Measurements from ENCODE around the gene MID1.
"Not testable (repeated sequence)": the region's sequence is repeated elsewhere in the genome, so short reads cannot be mapped to it uniquely, and the experiment has no call there.

MID1 gene

DNA sequence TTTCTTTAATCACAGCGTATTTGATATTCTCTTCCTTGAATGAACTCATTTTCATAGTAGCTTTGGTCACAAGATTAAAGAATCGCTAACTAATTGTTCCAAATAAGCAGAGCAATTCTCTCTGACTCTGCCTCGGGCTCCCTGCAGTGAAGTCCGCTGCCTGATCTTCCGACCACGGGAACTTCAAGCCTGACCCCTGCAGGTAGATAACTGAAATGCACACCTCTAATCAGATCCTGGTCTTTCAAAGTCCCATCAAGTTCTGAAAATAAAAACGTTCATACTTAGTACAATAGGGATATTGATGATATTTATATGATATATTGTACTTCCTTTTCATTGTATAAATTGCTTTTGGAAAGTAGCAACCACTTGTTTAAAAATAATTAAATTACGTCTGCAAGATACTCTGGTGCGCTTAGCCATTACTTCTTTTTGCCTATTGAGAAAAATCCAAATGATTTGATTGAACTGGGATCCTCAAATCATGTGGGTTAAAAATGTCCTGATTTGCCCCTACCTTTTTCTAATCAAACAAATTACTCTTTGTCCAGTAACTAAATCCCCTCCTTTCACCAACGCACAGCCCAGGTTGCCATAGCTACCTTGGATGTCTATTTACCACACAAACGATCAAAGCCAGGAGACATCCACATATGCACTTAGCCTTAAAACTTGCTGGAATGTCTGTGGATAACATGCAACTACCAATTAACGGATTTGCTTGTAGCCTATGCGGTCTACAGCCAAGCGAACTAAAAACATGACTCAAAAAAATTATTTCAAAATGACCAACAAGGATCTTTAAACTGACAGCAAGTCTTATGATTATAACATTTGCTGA lies 4.2 kb downstream of the MID1 start:
- no peak for DNase-seq

DNA sequence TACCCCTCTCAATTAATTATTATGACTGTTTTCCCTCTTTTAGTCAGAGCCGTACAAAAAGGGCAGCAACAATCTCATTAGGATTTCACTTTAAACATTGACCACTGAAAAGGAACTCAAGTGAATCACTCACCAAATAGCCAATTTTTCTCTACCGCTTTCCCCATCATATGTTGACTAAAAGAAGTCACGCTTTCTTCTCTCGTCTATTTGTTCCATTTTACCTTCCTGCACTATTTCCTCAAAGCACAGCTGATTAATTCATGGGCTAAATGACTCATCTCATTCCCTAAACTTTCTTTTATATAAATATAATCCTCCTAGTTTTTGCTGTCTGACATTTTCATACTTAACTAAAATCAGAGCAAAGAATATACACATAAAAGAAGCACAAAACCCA lies 8.2 kb downstream of the MID1 start:
- no peak for DNase-seq

- DNase-seq = no peak
Measured at GRCh38 chrX:10611441-10612090, 8.8 kb downstream of the MID1 start.

GRCh38 chrX:10608099-10608498 lies 12.3 kb downstream of the MID1 start:
- no peak for DNase-seq

GRCh38 chrX:10607233-10607632 lies 13.2 kb downstream of the MID1 start:
- DNase-seq = no peak

- DNase-seq = no peak
Measured at GRCh38 chrX:10603612-10604011, 16.8 kb downstream of the MID1 start.

DNA sequence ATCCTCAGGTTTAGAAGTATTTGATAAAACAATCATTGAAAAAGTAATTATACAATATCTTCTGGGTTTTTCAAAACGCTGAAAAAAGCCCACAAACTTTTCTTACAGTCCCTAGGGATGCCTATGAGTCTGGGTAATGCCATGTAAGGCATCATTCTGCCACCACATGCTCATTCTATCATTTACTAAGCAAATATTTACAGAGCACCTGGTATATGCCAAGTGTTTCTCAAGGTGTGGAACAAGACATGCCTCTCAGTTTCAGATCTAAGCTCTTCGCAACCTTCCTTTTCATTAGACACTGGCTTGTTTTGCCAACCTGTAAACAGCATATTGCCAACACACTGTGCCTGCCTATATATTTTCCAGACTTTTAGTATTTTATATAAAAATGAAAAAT lies 17.7 kb downstream of the MID1 start:
- no peak for DNase-seq

- DNase-seq = no peak
Measured at GRCh38 chrX:10600479-10600878, 19.9 kb downstream of the MID1 start.

GRCh38 chrX:10598540-10598939 lies 21.8 kb downstream of the MID1 start:
- no peak for DNase-seq

DNA sequence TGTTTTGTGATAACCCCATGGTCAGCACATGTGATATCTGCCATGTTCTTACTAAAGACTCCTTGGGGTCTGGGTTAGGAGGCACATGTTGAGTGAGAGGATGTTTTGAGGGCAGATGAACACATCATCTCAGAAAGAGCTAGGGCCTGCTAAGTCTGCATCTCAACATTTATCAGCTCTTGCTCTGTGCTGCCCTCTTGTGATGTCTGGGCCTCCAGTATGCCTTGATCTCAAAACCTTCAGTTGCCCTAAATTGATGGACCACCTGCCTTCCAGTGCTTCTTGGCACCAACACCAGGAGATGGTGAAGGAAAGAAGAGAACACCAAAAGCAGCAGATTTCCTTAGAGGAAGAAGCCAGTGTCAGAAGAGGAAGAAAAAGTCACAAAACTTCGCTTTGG lies 22.5 kb downstream of the MID1 start:
- DNase-seq = no peak

DNA sequence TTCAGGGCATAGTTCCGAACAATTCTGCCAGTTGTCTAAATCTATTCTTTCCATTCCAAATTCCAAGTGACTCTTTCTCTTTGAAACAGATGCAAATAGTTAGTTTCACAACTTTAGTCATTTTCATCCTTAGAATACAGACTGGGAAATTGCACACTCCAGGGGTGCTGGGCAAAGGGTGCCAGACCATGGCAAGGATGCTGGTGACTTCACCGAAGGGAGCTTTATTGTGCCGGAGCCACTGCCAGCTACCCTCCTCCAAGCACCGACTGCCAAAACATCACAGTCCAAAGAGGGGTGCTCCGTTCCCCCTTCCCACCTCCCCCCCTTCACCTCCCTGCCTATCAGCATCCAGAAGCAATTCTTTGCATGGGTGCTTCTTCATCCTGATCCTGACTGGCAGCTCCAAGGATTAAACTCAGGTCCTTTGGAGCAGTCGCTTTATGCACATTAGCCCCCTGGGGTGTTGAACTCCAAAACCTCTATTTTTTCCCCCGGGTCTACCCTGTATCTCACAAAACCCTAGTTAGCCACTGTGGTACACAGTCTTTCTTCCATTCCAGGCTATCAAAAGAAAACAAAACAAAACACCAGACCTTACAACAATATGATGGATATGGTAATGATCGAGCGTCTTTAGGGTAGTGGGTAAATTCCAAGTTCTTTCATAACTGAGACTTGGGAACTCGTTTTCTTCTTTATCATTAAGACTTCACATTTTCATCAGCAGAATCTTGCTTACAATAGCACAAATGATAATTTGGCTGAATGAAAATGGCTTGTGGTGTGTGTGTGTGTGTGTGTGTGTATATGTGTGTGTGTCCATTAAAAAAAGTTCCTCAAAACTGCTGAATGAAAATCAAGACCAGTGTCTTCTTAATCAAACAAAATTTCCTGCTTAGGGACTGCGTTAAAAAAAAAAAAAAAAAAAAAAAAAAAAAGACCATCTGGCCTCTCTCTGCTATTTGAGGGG lies 28.7 kb downstream of the MID1 start:
- DNase-seq = no peak

DNA sequence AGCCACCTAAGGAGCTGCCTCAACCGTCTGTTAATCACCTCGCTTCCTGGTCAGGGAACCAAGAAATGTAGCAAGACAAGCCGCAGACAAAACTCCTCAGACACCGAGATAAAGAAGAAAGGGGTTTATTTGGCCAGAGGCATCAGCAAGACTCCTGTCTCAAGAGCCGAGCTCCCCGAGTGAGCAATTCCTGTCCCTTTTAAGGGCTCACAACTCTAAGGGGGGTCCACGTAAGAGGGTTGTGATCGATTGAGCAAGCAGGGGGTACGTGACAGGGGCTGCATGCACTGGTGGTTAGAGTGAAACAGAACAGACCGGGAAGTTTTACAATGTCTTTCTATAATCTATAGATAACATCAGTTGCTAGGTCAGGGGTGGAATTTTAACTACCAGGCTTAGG lies 30.6 kb downstream of the MID1 start:
- not testable (repeated sequence) for DNase-seq

DNA sequence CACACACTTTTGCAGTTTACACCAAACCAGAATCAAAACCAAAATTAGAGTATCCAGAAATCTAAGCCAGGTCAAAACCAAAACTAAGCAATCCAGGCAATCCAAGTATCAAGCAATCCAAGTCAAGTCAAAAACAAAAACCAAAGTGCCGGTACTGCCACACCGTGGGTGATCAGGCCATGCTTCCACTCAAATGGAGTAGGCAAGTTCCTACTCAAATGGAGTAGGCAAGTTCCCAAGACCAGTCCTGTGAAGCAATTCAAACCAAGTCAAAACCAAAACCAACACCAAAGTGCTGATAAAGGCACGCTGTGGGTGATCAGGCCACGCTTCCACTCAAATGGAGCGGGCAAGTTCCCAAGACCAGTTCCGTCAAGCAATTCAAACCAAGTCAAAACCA lies 31.3 kb downstream of the MID1 start:
- DNase-seq = no peak

DNA sequence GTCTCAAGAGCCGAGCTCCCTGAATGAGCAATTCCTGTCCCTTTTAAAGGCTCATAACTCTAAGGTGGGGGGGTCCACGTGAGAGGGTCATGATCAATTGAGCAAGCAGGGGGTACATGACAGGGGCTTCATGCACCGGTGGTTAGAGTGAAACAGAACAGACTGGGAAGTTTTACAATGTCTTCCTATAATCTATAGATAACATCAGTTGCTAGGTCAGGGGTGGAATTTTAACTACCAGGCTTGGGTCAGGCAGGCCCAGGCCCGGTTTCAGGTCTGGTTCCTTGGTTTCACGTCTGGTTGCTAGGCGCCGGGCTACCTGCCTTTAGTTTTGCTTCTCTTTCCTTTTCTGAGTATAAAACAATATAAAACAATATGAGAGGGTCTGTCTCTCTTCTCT lies 35.5 kb downstream of the MID1 start:
- DNase-seq = not testable (repeated sequence)

DNA sequence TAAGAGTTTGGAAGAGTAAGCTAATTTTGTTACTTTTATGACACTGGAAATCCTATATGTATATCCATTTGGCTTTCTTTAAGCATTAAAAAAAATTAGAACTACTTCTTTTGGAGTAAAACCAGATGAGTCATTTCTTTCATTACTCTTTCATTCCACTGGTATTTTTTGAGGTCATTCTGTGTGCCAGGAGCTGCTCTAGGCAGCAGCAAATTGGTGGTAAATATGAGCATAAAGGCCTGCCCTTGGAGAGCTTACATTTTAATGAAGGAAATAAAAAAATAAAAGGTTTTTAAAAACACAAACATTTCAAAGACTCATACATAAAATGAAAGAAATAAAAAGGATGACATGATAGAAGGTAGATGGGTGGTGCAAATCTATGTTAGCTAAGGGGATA lies 37.4 kb downstream of the MID1 start:
- no peak for DNase-seq

DNA sequence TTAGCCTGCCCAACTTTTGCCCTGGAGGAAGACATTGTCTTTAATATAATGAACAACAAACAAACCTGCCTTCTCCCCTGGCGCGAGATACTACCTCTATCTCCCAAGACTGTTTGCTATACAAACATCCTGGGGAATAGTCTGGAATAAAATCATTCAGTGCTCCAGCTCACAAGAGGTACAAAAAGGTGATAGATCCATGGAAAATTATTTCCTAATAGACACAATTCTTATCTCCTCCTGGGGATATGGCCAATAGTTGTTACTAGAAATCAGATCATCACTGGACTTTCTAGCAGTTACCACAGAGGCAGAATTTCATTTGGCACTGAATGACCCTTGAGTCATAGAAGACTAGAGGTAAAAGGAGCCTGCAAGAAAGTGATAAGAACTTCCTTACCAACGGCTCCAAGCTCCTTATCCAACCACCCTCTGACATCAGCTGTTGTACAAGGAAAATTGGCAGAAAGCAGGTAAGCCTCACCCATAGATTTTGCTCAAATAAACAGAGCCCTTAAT lies 38.1 kb downstream of the MID1 start:
- no peak for DNase-seq

DNA sequence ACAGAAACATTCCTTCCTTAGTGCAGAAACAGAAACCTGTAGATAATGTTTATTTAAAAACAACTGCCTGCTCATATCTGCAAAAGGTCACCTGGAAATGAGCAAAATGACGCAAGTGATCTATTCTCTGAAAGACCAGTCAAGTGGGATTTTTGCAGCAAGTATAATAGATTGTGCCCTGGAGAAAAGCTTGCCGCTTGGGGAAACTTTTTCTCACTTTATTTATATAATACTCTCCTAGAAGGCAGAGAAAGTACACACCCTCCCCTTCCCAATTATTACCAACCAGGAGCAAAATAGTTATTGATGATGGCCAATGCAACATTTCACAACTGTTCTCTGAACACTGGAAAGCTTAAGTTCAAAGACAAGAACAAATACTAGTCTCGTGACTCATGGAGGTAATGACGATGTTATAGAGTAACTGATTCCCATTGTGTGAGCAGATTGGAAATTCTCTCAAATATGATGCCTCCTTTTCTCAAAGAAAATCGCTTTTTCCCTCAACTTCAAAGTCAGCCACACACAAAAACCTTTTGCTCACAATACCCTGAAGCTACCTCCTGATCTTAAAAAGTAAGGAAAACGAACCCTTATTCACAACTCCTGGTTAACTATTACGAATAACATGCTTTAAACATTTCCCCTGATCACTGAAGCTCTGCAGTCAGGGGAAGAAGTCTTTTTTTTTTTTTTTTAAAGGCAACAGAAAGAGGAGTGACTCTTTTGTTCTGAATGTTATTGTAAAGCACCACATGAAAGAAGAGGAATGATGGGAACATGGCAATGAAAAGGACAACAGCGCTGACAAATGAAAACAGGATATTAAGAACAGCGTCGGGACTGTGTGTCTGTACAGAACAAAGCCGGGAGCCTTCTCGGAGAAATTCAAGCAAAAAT lies 41.0 kb downstream of the MID1 start:
- DNase-seq = no peak

DNA sequence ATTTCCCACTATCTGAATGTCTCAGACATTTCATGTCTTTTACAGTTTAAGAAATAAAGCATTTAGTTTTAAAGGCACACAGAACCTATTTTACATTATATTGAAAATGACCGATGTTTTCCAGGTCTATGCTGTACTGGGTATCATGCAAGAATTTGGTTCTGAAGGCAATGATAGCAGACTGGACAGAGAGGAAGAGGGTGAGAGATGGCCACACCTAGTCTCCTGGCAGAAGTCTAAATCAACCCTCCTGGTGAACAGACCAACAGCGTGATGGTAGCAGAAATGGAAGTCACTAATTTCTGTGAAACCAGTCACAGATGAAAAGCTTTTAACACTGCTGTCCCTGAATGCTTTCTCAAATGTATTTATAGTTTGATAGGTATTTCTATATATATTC lies 41.9 kb downstream of the MID1 start:
- DNase-seq = no peak

DNA sequence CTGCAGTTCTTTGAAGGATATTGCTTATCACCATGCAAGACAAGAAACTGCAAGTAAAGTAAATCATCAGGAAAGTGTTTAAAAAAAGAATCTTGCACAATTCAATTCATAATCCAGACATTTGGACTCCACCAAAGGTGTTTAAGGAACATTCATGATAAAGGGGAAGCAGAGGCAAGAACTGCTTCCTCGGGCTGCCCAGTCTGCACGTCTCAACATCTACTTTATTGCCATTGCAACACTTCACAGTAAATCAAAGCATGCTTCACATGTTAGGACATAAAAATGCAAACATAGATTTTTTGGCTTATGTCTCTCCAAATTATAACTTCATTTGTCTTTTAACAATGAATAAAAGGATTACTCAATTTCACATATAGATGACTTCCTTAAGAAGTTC lies 42.5 kb downstream of the MID1 start:
- no peak for DNase-seq

GRCh38 chrX:10576777-10577447 lies 43.5 kb downstream of the MID1 start:
- DNase-seq = no peak

GRCh38 chrX:10576186-10576585 lies 44.2 kb downstream of the MID1 start:
- DNase-seq = no peak

DNA sequence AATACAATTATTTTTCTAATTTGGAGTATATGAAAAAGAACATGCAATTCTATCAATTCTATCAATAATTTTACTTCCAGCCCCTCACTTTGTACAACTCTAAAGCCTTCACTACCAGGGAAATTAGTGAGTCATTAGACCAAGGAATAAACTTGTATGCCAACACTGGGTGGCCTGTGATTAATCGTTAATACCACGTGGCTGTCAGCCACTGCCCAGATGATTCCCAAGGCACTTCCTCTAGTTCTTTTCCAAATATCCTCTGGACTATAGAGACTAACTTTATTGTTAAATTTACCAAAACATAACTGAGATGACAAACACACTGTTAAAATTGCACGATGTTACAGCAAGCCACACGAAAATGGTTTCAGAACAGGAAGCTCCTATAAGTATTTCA lies 45.7 kb downstream of the MID1 start:
- no peak for DNase-seq
